H1 (cell line): Measurements from ENCODE around the gene LLGL2. TPM values are rescaled to one million over a fixed set of nuclear protein-coding genes. Genes with fewer than 3 reads are reported as not detected.

ENCODE experiments used
- CTCF ChIA-PET: fragments of 300-600 bp; sonication (Branson Sonifier 250); formaldehyde crosslinking; loops from one replicate; lab custom pipeline; 2021; ENCODE audit not compliant: partially characterized antibody; lab: Charles Lee
- POLR2A ChIA-PET: fragments of 300-600 bp; sonication (Branson Sonifier 250); formaldehyde crosslinking; loops from one replicate; lab custom pipeline; 2021; ENCODE audit warnings: inconsistent platforms; ENCODE audit not compliant: partially characterized antibody; lab: Charles Lee
- DNase-seq, 2 experiments: peaks; one replicate each; pipeline versions ENCODE4 v3.0.0 to v3.0.0-alpha.2; 2010 to 2022; ENCODE audit warnings: low spot score in 2 of 2, low read depth in 1 of 2, mixed read lengths in 1 of 2
- FAIRE-seq: peaks from 2 replicates; lab custom pipeline; 2011; peaks lifted over from hg19 to GRCh38; lab: Jason Lieb, UNC
- H2AFZ ChIP-seq: 2 replicates; pipeline ENCODE4 v1.8.1; 2012; ENCODE audit warnings: low read length, inconsistent platforms
- H2AK5ac ChIP-seq: 2 replicates; pipeline ENCODE4 v1.6.1; 2013; ENCODE audit warnings: low read depth, low read length
- H2BK120ac ChIP-seq: replicated peaks from 2 replicates; pipeline ENCODE3; 2013; ENCODE audit warnings: low read depth, low read length, inconsistent platforms
- H2BK12ac ChIP-seq: 2 replicates; pipeline ENCODE4 v1.6.1; 2013; ENCODE audit warnings: low read depth, low read length
- H2BK15ac ChIP-seq: 2 replicates; pipeline ENCODE4 v1.6.1; 2013; ENCODE audit warnings: low read length
- H2BK20ac ChIP-seq: 2 replicates; pipeline ENCODE4 v1.6.1; 2013; ENCODE audit warnings: low read length
- H2BK5ac ChIP-seq: 2 replicates; pipeline ENCODE4 v1.6.1; 2013; ENCODE audit warnings: low read depth, low read length
- H3K14ac ChIP-seq: 2 replicates; pipeline ENCODE4 v1.6.1; 2013; ENCODE audit warnings: inconsistent platforms; ENCODE audit not compliant: insufficient read length
- H3K18ac ChIP-seq: 2 replicates; pipeline ENCODE4 v1.6.1; 2013; ENCODE audit warnings: low read length; ENCODE audit errors: extremely low read depth
- H3K23ac ChIP-seq: 2 replicates; pipeline ENCODE4 v1.6.1; 2013; ENCODE audit warnings: inconsistent platforms; ENCODE audit not compliant: insufficient read length
- H3K23me2 ChIP-seq: 2 replicates; pipeline ENCODE4 v1.6.1; 2013; ENCODE audit warnings: low read depth, low read length
- H3K27ac ChIP-seq: 2 replicates; pipeline ENCODE4 v1.6.1; 2011; ENCODE audit warnings: low read depth, low read length, inconsistent platforms
- H3K27me3 ChIP-seq, 4 experiments: replicated peaks in 1 of 4; 1 replicate in 1 of 4; 2 replicates in 3 of 4; pipeline versions ENCODE4 v1.6.1 to v1.8.1; 2011 to 2013; ENCODE audit warnings: low read length in 3 of 4, mild to moderate bottlenecking in 3 of 4, inconsistent platforms in 2 of 4, mixed read lengths in 2 of 4, moderate library complexity in 1 of 4; ENCODE audit not compliant: control insufficient read depth in 3 of 4, insufficient read depth in 3 of 4; ENCODE audit errors: extremely low read depth in 1 of 4
- H3K36me3 ChIP-seq, 4 experiments: 2 replicates each; pipeline versions ENCODE4 v1.6.1 to v1.8.1; 2011 to 2013; ENCODE audit warnings: mild to moderate bottlenecking in 4 of 4, low read length in 3 of 4, moderate library complexity in 2 of 4, control low read depth in 1 of 4, inconsistent platforms in 1 of 4; ENCODE audit not compliant: insufficient read depth in 4 of 4, control insufficient read depth in 2 of 4
- H3K4ac ChIP-seq: replicated peaks from 2 replicates; pipeline ENCODE3; 2013; ENCODE audit warnings: low read length, low read depth, mixed read lengths, inconsistent platforms; ENCODE audit not compliant: insufficient read length
- H3K4me1 ChIP-seq, 4 experiments: replicated peaks in 1 of 4; 1 replicate in 1 of 4; 2 replicates in 3 of 4; pipeline versions ENCODE4 v1.6.1 to v1.8.1; 2011 to 2013; ENCODE audit warnings: low read length in 3 of 4, inconsistent platforms in 2 of 4, mixed read lengths in 1 of 4; ENCODE audit not compliant: insufficient read depth in 4 of 4, control insufficient read depth in 3 of 4
- H3K4me2 ChIP-seq, 2 experiments: 2 replicates each; pipeline versions ENCODE4 v1.6.1 to v1.8.1; 2011 to 2013; ENCODE audit warnings: low read depth in 2 of 2, low read length in 2 of 2, control low read depth in 1 of 2, inconsistent platforms in 1 of 2, mild to moderate bottlenecking in 1 of 2; ENCODE audit not compliant: insufficient read depth in 1 of 2
- H3K4me3 ChIP-seq, 4 experiments: fragments of 200-600, 300-600 bp in 1 of 4; sonication (generic), shearing (Covaris generic), sonication (Bioruptor Twin) in 1 of 4; 2 replicates each; pipeline versions ENCODE4 v1.5.1 to v1.8.1; 2011 to 2016; ENCODE audit warnings: low read length in 4 of 4, low read depth in 3 of 4, control low read depth in 2 of 4, inconsistent platforms in 2 of 4, mild to moderate bottlenecking in 2 of 4, mixed read lengths in 1 of 4, moderate library complexity in 1 of 4; ENCODE audit not compliant: insufficient read depth in 2 of 4; ENCODE audit errors: extremely low read depth in 1 of 4
- H3K56ac ChIP-seq: replicated peaks from 2 replicates; pipeline ENCODE3; 2013; ENCODE audit warnings: low read depth, mild to moderate bottlenecking, mixed read lengths, low read length, inconsistent platforms; ENCODE audit not compliant: insufficient read length
- H3K79me1 ChIP-seq: 2 replicates; pipeline ENCODE4 v1.6.1; 2013; ENCODE audit warnings: low read depth, low read length, control low read depth
- H3K79me2 ChIP-seq, 2 experiments: 2 replicates each; pipeline versions ENCODE4 v1.6.1 to v1.8.1; 2012 to 2013; ENCODE audit warnings: low read length in 2 of 2, mild to moderate bottlenecking in 2 of 2, inconsistent platforms in 1 of 2; ENCODE audit not compliant: insufficient read depth in 2 of 2, control insufficient read depth in 1 of 2
- H3K9ac ChIP-seq, 4 experiments: replicated peaks in 1 of 4; 1 replicate in 1 of 4; 2 replicates in 3 of 4; pipeline versions ENCODE4 v1.6.1 to v1.8.1; 2011 to 2013; ENCODE audit warnings: low read depth in 3 of 4, low read length in 3 of 4, control low read depth in 2 of 4, mild to moderate bottlenecking in 2 of 4, moderate library complexity in 2 of 4, inconsistent platforms in 1 of 4; ENCODE audit errors: extremely low read depth in 1 of 4
- H3K9me3 ChIP-seq, 2 experiments: 2 replicates each; pipeline versions ENCODE4 v1.6.1 to v1.8.1; 2012 to 2013; ENCODE audit warnings: mild to moderate bottlenecking in 2 of 2, moderate library complexity in 2 of 2, control low read depth in 1 of 2, inconsistent platforms in 1 of 2, low read depth in 1 of 2, low read length in 1 of 2, mixed read lengths in 1 of 2; ENCODE audit not compliant: insufficient read depth in 2 of 2
- H4K20me1 ChIP-seq, 2 experiments: replicated peaks in 1 of 2; 2 replicates each; pipeline versions ENCODE3 to v1.8.1; 2011 to 2013; ENCODE audit warnings: inconsistent platforms in 2 of 2, low read length in 2 of 2, mild to moderate bottlenecking in 1 of 2; ENCODE audit not compliant: insufficient read depth in 2 of 2, control insufficient read depth in 1 of 2
- H4K5ac ChIP-seq: 2 replicates; pipeline ENCODE4 v1.6.1; 2013; ENCODE audit warnings: low read length, low read depth, mixed read lengths, inconsistent platforms; ENCODE audit not compliant: insufficient read length
- H4K8ac ChIP-seq: 2 replicates; pipeline ENCODE4 v1.8.0; 2013; ENCODE audit warnings: mild to moderate bottlenecking, moderate library complexity, low read length, inconsistent platforms; ENCODE audit not compliant: insufficient read depth; ENCODE audit errors: extremely low read depth
- H4K91ac ChIP-seq: replicated peaks from 2 replicates; pipeline ENCODE3; 2013; ENCODE audit warnings: low read length, mixed read lengths, inconsistent platforms; ENCODE audit not compliant: insufficient read length
- CBX8 ChIP-seq: fragments of 300-800, 300-1000 bp; sonication (generic); IDR thresholded peaks from 2 replicates; pipeline ENCODE4 v1.7.1; 2016; ENCODE audit warnings: low read depth, low read length, borderline replicate concordance
- CEBPB ChIP-seq: IDR thresholded peaks from 2 replicates; pipeline ENCODE4 v1.6.1; 2012; ENCODE audit warnings: low read depth, low read length
- CHD1 ChIP-seq: IDR thresholded peaks from 2 replicates; pipeline ENCODE4 v1.6.1; 2012; ENCODE audit warnings: low read depth, low read length, improper control_type of control experiment
- GABPA ChIP-seq: IDR thresholded peaks from 2 replicates; pipeline ENCODE4 v1.6.1; 2011; ENCODE audit warnings: mild to moderate bottlenecking, low read length, moderate library complexity, borderline replicate concordance; ENCODE audit not compliant: insufficient read depth
- MAFK ChIP-seq: IDR thresholded peaks from 2 replicates; pipeline ENCODE4 v1.6.1; 2012; ENCODE audit warnings: low read depth, mild to moderate bottlenecking, improper control_type of control experiment, low read length
- NRF1 ChIP-seq: IDR thresholded peaks from 2 replicates; pipeline ENCODE4 v1.6.1; 2011; ENCODE audit warnings: mild to moderate bottlenecking, low read depth, low read length, improper control_type of control experiment
- POLR2AphosphoS5 ChIP-seq: IDR thresholded peaks from 2 replicates; pipeline ENCODE4 v1.6.1; 2011; ENCODE audit warnings: low read depth, low read length
- TAF1 ChIP-seq: IDR thresholded peaks from 2 replicates; pipeline ENCODE4 v1.6.1; 2011; ENCODE audit warnings: mild to moderate bottlenecking, low read depth, low read length
- TBP ChIP-seq: IDR thresholded peaks from 2 replicates; pipeline ENCODE4 v1.6.1; 2011; ENCODE audit warnings: low read depth, low read length, improper control_type of control experiment
- TCF12 ChIP-seq: IDR thresholded peaks from 2 replicates; pipeline ENCODE4 v1.6.1; 2011; ENCODE audit warnings: low read depth, mild to moderate bottlenecking, low read length
- TEAD4 ChIP-seq: IDR thresholded peaks from 2 replicates; pipeline ENCODE4 v1.6.1; 2012; ENCODE audit warnings: low read depth, low read length, inconsistent platforms, mixed read lengths
- WGBS, 2 experiments: shearing (Covaris generic) in 1 of 2; methylation state at CpG; one replicate each; pipeline versions ENCODE4 v1.1.6 to v1.1.7; 2013 to 2015; ENCODE audit warnings: low lambda C conversion rate in 2 of 2, mixed read lengths in 2 of 2, inconsistent platforms in 1 of 2, low coverage in 1 of 2, missing lambda C conversion rate in 1 of 2; ENCODE audit not compliant: insufficient replicate concordance in 2 of 2, insufficient coverage in 1 of 2, insufficient read length in 1 of 2; ENCODE audit errors: extremely low coverage in 1 of 2, missing lambda C conversion rate in 1 of 2; 5-methylcytosine and 5-hydroxymethylcytosine counted together
- polyA plus RNA-seq, 7 experiments: library from polyadenylated mRNA; depleted of rRNA in 3 of 7; stranded (reverse) in 5 of 7; unstranded in 2 of 7; fragments of >200 nt in 5 of 7; fragments of 200-250 nt in 2 of 7; gene quantifications; 1 replicate in 5 of 7; 2 replicates in 1 of 7; 4 replicates in 1 of 7; pipeline versions ENCODE4 v1.2.1 to v1.2.3, GENCODE V29; 2011 to 2013; ENCODE audit warnings: missing spikeins in 2 of 7, mixed read lengths in 2 of 7
- total RNA-seq: library from RNA; stranded (reverse); fragmentation: NEBNext Ultra II Directional; extraction: Animal tissue kit (Norgen Biotek cat#: 25700); gene quantifications from 2 replicates; pipeline ENCODE4 v1.2.1, GENCODE V29; 2021
- TF ChIP-seq, protein P1 (sequence below), 3 experiments: IDR thresholded peaks; 1 replicate in 2 of 3; 2 replicates in 1 of 3; pipeline versions ENCODE4 v1.5.1 to v1.6.1; 2011; ENCODE audit warnings: low read length in 3 of 3, mild to moderate bottlenecking in 3 of 3, inconsistent platforms in 2 of 3, low read depth in 1 of 3, moderate library complexity in 1 of 3; ENCODE audit not compliant: insufficient read depth in 1 of 3; ENCODE audit errors: control extremely low read depth in 1 of 3

The LLGL2 gene
- total and polyA plus RNA-seq, 2 of the 8 experiments (the other 6 are each of a cell fraction or from before 2014, with no cell fraction given), result 64.5 to 77.1 TPM

DNA sequence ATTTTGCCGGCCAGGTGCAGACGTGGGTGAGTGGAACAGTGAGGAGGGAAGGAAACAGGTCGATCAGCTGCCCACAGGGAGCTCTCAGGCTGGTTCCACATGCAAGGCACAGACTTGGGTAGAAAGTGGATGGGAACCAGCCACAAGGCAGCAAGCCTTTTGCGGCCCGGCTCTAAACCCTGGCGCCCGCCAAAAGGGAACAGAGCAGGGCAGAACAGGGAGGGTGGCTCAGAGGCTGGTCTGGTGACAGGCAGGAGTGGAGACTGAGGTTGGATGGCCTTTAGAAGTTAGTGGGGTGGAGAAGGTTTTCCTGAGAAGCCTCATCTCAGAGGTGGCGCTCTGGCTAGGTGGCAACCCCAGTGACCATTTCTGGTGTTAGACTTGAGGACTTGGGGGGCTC lies 10.4 kb downstream of the LLGL2 start:
- Histone ChIP-seq H2AK5ac (no peak overlapping the region), H2BK120ac (no peak overlapping the region), H3K4ac (no peak overlapping the region), H3K23ac (no peak overlapping the region), H2BK12ac (no peak overlapping the region), H3K79me2 (no peaks in the 10 kb centered on the region), H3K4me2 (no peak overlapping the region), H3K79me1 (peaks cover 1% of the 10 kb centered on the region), H3K23me2 (no peaks in the 10 kb centered on the region), H3K9me3 (no peaks in the 10 kb centered on the region), H4K91ac (no peak overlapping the region), H3K27me3 (no peaks in the 10 kb centered on the region), H3K4me3 (no peak overlapping the region), H4K8ac (no peak overlapping the region; the same call in 1 of the 2 replicates), H3K18ac (no peak overlapping the region), H3K27ac (no peak overlapping the region), H2BK5ac (no peak overlapping the region), H3K56ac (no peak overlapping the region), H4K20me1 (peaks cover 6 to 7% of the 10 kb centered on the region in 2 experiments), H2BK15ac (no peak overlapping the region), H4K5ac (no peak overlapping the region), H3K4me1 (peaks cover 0 to 6% (median 3%) of the 10 kb centered on the region in 4 experiments; a peak in 5 of 7 replicates), H3K14ac (no peak overlapping the region), H2BK20ac (no peak overlapping the region), H3K36me3 (no peaks in the 10 kb centered on the region), H3K9ac (no peak overlapping the region), H2AFZ (no peak overlapping the region)
- WGBS, 2 experiments, result 93% methylated on average over 8 of the region's 8 CpGs; no CpG with 5 or more reads in 1 of the 2 experiments
- POLR2A ChIA-PET, result interaction anchor here (1.6 kb wide), 1 partner anchor 19 kb away, joined by 6 read pairs; the partner anchor contains the start of gene TSEN54
- DNase-seq, result no peak
- FAIRE-seq, result no peak
- CTCF ChIA-PET, result interaction anchor here (0.9 to 2.5 kb wide), 4 partner anchors 10 to 54 kb away, joined by 3 to 16 read pairs (median 5); partner anchors contain the start of genes LLGL2 and TSEN54
- TF ChIP-seq MAFK (no peak), CEBPB (no peak), CHD1 (no peak), TEAD4 (no peak), TCF12 (no peak), TBP (no peak), CBX8 (no peak), TAF1 (no peak), NRF1 (no peak), GABPA (no peak), POLR2AphosphoS5 (no peak)
- TF ChIP-seq, protein P1, sequence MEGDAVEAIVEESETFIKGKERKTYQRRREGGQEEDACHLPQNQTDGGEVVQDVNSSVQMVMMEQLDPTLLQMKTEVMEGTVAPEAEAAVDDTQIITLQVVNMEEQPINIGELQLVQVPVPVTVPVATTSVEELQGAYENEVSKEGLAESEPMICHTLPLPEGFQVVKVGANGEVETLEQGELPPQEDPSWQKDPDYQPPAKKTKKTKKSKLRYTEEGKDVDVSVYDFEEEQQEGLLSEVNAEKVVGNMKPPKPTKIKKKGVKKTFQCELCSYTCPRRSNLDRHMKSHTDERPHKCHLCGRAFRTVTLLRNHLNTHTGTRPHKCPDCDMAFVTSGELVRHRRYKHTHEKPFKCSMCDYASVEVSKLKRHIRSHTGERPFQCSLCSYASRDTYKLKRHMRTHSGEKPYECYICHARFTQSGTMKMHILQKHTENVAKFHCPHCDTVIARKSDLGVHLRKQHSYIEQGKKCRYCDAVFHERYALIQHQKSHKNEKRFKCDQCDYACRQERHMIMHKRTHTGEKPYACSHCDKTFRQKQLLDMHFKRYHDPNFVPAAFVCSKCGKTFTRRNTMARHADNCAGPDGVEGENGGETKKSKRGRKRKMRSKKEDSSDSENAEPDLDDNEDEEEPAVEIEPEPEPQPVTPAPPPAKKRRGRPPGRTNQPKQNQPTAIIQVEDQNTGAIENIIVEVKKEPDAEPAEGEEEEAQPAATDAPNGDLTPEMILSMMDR (IDR thresholded peaks at IDR 0.05; ENCODE audit: control extremely low read depth in 1 of 3, insufficient read depth in 1 of 3, low read depth in 1 of 3, low read length in 3 of 3), result no peak
